HG03571 (cell line): Measurements from ENCODE around the gene KIF18B.

Experiments
- ATAC-seq: cut with Tn5 transposase; IDR thresholded peaks from one replicate; pipeline ENCODE4 v1.9.1; 2021; ENCODE audit not compliant: unreplicated experiment

KIF18B gene

GRCh38 chr17:44884941-44885340, 62.6 kb downstream of the KIF18B start:
- no peak for ATAC-seq

GRCh38 chr17:44881145-44881544, 66.4 kb downstream of the KIF18B start:
- ATAC-seq, result no peak

- ATAC-seq, result no peak
Observed at GRCh38 chr17:44880062-44880461, 67.5 kb downstream of the KIF18B start.

- ATAC-seq, result no peak
Observed at GRCh38 chr17:44879376-44879775, 68.2 kb downstream of the KIF18B start.

GRCh38 chr17:44878627-44879221, 68.8 kb downstream of the KIF18B start:
- ATAC-seq, result no peak

- no peak for ATAC-seq
Observed at GRCh38 chr17:44877121-44877520, 70.5 kb downstream of the KIF18B start.

- ATAC-seq, result no peak
Observed at GRCh38 chr17:44875761-44876160, 71.8 kb downstream of the KIF18B start.
